SW 1271 (cell line): ENCODE results near the gene AACS.

Experiments used
- DNase-seq, 2 experiments: peaks; one replicate each; lab custom pipeline; 2025; lab: John Stamatoyannopoulos, UW

The AACS gene

DNA sequence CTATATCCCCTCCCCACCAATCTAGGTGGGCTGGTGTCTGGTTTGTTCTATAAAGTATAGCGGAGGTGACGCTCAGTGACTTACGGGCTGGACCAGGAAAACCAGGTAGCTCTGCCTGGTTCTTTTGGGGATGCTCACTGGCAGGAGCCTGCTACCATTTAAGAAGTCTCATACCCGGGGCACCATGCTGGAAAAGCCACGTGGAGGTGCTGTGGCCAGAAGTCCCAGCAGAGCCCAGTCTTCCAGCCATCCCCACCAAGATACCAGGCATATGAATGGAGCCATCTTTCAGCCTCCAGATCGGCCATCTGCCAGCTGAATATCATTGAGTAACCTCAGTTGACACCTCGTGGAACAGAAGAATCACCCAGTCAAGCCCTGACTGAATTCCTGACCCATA lies 87.2 kb downstream of the AACS start:
- no peak for DNase-seq

DNA sequence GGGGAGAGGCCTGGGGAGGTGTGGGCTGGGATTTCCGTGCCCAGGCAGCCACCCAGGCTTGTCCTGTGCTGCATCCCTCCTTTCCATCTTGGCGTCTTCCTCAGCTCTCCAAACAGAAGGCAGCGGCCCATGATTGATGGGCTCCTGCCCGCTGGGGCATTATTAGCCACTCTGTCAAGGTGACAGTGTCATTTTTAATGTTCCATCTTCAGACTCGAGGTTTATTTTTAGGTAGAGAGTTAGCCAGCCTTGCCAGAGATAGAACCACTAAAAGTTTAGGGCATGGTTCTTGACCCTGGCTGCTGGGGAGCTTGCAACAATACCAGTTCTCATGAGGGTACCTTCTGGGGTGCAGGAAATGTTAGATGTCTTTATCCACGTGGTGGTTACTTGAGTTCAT lies 90.1 kb downstream of the AACS start:
- DNase-seq: no peak

DNA sequence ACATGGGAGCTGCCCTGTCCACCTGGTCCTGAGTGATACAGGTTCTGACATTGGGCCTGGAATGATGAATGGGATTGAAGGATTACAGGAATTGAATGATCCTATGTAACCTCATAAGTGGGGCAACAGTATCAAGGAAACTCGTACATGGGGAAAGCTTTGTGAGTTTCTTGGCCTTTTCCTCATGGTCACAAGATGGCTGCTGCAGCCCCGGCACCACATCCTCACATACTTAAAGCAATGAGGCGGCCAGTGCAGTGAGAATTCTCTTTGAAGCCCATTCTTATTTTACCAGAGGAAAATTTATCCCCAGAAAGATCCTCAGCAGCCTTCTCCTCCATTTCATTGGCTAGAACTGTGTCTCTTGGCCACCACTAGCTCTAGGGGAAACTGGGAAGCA lies 91.9 kb downstream of the AACS start:
- no peak for DNase-seq

DNA sequence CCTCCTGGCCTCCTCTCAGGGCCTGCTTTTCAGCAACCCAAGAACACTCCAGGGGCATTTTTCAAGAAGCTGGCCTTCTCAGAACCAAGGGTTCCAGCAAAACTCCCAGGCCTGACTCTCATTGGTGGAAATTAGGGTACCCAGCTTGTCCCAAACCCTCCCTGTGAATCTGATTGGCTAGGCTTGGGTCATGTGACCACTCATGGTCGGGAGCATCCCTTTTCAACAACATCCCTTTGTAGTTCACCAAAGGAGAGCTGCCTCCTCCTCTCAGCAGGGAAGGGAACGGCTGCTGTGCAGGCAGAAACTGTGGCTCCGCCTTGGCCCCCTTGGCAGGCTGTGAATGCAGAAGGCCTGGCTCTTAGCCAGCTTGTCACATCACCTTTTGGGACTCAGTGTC lies 94.5 kb downstream of the AACS start:
- DNase-seq: no peak

DNA sequence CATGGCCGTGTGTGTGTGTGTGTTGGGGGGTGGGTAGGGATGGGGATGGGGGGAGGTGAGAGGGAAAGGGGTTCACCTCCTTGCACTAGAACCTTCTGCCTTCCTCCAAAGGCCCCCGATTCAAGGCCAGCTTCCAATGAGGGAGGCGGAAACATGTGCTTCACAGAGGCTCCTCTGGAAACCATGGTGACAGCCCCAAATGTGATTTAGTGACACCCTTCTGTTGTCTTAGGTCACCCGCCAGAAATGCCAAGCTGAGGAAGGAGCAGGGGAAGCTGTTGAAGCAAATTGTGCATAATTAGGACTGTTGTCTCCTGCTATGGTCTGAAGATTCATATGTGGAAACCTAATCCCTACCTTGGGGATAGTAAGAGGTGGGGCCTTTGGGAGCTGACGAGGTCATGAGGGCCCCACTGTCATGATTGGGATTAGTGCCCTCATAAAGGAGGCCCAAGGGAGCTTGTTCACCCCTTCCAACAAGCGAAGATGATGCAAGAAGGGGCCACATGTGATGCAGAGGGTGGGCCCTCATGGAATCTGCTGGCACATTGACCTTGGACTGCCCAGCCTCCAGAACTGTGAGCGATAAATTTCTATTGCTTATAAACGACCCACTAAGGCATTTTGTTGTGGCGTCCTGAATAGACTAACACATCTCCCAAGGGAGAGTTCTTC lies 95.2 kb downstream of the AACS start:
- no peak for DNase-seq

DNA sequence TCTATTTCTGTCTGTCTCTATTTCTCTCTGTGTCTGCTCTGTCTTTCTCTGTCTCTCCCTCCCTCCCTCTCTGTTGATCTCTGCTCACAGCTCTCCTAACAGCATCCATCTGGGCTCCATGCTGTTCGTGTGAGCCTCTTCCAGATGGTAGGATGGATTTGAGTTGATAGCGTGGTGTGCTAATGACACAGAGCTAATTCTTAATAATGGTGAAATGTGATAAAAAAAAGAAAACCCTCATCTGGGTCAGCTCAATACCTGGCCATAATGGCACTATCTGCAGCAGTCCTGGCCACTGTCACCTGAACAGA lies 96.4 kb downstream of the AACS start:
- DNase-seq: no peak

DNA sequence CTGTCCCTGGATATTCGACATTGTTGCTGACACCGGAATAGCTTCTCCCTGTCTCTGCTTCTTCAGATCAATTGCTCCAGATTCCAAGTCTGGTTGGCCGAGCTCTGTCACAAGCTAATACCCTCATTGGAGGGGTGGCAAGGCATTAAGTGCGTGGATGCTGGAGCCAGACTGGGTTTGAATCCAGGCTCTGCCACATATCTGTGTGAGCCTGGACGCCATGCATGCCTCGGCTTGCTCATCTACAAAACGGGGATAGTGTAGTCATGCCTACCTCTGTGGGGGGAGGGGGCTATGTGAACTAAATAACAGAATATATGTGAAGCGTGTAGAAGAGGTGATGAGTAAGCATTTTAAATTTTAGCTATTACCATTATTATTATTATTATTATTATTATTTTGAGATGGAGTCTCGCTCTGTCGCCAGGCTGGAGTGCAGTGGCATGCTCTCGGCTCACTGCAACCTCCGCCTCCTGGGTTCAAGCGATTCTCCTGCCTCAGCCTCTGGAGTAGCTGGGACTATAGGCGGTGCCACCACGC lies 97.3 kb downstream of the AACS start:
- DNase-seq: no peak

DNA sequence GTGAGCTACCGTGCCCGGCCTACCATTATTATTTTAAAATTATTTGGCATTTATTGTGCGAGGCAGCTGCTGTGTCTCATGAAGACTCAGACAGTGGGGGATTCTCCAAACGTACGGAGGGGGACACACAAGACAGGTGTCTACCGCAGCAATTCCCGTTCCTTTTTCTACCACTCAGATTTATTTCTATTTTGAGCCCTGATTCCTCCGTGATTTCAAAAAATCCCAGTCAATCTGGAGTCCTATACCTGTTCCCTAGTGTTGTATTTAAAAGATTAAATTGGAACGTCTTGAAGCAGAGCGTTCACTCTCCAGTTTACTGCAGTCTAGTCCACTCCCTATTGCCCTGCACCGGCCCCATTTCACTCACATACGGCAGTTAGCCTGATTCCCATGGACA lies 97.9 kb downstream of the AACS start:
- DNase-seq: no peak

DNA sequence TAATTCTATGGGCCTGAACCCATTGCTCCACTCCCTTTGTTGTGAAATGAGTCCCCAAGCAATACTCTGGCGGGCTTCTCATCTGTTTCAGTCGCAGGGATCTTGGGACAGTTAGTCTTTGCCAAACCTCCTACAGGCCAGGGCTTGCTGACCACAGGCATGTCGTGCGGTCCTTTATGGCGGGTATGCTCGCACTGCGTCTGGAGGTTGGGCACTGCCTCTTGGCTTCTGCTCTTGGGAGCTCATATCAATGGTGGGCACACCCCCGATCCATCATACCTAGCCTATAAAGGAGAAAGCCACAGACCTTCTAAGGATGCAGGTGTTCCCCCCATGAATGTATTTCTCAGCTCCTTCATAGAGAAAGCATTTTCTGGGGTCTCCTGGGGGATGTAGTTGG lies 99.3 kb downstream of the AACS start:
- DNase-seq: no peak

DNA sequence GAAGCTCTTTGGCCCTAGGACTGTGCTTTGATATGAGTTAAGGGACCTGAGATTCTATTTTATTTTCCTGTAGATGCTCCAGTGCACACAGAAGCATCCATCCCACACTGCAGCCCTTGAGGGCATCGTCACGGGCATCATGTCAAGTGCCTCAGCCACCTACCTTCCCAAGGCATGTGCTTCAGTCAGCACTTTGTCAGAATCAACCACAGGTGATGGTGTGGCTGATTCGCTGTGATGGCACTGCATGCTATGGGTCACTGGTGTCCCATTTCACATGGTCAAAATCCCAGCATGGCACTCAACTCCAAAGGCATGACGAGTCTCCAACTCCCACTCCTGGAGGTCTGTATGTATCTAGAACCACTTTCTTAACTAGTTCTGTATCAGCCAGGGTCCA lies 100.8 kb downstream of the AACS start:
- DNase-seq: no peak

DNA sequence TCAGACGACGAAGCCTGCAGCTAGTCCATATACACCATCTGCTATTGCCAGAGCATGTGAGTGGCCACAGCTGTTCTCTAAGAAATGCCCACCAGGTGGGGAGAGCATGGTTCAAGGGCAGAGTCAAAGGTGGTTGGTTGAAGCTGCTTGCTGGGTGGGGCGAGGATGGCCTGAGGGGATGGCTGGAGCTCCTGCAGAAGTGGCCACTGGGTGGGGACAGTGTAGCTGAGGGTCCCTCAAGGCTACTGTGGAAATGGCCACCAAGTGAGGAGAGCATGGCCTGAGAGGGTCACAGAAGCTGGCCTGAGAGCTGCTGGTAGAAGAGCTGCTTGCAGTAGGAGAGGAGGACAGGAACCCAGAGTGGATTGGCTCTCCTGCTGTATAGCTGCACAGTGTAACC lies 102.4 kb downstream of the AACS start:
- no peak for DNase-seq

DNA sequence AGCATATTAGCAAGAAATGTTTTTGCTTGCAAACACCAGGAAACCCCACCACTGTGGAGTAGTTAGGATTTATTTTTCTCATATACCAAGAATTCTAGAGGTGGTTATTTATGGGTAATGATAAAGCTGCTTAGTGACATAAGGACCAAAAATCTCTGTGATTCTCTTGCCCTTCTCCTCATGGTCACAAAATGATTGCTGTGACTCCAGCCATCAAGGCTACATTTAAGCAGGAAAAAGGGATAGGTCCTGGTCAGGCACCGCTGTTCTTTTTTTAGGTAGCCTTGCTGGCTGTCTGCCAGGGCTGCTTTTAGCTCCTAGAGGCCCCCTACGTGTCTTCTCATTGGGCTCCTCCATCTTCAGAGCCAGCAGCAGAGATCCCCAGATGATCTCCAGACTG lies 104.2 kb downstream of the AACS start:
- no peak for DNase-seq

DNA sequence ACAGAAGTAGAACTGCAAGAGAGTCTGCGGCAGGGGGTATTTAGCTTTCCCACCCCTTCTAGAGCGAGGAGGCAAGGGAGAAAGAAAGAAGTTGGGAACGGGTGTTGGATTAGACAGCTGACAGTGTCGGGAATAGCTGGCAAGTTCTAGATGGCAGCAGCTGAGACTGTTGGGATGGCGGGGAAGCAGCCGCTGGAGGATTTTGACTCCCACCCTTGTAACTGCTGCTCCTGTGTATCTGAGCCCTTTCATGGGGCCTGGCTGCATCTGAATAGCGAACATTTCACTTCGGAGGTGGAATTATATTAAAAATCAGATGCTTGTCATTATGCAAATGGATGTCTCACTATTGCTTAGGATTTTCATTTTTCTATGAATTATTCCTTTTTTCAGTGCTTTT lies 104.6 kb downstream of the AACS start:
- no peak for DNase-seq

DNA sequence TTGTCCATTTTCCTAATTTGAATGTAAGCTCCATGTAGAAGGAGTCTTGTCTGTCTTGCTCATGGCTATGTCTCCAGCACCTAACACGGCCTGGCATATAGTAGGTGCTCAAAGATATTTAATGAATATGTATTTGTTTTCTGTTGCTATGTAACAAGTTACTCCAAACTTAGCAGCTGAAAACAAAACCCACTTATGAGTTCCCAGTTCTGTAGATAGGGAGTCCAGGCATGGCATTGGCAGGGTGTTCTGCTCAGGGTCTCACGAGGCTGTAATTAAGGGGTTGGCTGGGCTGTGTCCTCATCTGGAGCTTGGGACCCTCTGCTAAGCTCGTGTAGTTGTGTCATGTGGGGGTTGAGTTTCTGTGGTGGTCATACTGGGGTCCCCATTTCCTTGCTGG lies 106.0 kb downstream of the AACS start:
- DNase-seq: no peak

DNA sequence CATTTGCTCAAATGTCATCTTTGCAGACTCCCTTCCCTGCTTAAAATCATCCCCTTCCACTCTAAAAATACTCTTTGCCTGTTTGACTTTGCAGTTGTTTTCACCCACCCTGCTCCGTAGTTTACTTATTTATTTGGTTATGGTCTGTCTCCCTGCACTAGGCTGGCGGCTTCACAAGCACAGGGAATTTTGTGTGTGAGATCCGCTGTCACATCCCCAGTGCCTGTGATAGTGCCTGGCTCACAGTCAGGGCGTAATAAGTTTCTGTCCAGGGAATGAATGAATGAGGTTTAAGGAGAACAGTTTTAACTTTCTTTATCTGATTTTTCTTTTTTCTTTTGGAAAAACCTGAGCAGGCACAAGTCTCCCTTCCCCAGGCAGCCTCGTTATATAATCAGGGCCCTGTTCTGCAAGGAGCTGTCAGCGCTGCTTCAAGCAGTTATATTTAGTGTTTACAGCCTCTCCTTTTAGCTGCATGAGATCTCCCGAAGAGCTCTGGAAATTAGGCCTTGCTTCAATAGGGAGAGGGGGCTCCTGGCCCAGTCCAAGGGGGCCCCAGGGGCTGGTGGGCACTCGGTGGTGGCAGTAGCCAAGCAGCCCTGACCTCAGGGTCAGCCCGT lies 107.1 kb downstream of the AACS start:
- no peak for DNase-seq

DNA sequence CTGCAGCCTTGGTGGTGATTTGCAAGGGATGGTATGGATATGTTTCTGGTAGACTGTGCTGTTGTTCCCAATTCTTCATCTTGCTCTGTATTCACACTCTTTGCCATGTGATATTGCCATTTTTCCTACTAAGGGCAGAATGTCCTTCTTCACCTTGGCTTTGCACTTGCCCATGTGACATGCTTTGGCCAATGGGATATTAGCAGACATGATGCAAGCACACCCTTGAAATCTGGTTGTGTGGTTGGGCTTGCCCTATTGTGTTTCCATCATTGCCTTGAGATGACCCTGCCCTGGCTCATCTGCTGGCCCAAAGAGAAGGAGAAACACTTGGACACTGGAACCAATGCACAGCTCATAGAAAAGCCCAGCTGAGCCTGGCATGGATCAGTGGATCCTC lies 110.3 kb downstream of the AACS start:
- no peak for DNase-seq

DNA sequence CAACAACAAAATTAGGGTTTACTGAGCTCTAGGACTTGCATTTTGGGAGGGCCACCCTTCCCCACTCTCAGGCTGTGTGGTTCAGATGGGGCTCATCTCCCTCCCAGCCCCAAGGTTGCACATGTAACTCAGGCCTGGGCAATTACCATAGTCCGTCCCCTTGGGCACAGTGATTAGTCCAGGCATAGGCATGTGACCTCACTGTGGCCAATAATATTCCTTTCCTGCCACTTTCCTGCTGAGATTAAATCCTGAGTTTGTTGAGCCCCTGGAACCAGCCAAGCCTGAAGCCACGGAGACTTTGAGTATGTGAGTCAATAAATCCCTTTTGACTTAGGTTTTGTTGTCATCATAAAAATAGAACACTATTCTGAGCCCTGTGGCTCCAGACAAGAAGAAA lies 113.0 kb downstream of the AACS start:
- no peak for DNase-seq

DNA sequence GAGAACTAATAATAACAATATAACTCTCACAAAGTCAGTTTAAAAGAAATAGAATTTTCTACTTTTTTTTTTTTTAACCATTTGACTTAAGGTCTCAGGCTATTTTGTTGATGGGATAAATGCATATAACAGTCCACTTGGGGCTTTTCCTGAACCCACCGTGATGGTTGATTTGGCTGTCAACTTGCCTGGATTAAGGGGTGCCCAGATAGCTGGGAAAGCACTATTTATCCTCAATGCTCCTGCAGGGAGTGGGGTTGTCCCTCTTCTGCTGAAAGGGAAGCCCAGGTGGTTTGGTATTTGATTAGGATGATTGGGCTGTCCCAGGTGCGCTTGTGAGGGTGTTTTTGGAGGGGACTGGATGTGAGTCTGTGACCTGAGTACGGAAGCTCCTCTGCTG lies 114.9 kb downstream of the AACS start:
- no peak for DNase-seq

DNA sequence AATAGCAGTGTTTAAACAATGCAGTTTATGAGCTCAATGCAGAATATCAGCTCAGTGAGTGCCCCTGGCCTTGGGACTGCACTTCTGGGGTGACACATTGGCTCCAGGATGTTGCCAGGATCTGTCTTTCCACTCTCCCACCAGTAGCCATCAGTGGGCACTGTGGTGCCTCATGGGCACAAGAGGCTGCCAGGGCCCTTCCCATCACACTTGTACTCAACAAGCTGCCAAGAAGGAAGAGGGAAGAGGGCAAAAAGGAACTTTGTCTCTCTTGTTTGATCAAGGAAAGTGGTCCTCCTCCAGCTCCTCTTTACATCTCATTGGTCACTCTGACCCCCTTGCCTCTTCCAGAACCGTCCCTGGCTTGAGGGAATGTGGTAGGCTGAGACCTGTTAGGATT lies 115.9 kb downstream of the AACS start:
- no peak for DNase-seq

DNA sequence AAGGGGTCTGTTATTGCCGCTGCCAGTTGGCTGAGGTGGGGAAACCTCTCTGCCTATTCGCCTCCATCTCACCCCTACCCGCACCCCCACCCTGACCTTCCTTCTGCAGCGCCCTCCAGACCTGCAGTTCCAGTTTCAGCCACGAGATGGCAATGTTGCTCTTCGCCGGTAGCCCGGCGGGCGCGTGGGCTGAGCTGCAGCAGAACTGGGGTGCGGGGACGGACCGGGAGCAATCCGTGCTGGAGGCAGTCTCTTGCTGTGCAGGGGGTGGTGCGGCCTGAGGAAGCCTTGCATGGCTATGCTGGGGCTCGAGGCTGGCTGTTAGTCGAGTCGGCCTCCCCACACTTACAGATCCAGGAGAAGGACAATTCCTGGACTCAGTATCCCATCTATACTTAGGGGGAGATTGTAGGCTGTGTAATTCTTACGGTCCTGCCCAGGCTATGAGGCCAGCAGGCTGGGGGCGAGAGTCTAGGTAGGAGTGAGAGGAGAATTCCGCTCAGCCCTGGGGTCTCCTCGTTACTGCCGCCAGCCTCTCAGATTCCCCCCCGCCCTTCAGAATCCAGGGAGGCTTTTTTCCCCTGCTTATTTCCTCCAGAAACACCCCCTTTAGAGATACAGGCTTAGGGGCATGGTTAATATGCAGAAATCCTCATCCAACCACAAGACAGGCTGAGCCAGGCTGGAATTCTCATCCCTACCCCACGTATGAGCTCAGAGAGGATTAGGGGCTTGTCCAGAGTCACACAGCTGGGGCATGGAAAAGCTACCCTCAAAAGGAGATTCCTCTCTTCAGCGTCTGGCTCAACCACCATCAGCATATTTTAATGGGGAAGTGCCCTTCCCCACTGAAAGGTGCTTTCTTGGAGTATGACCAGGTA lies 118.2 kb downstream of the AACS start:
- DNase-seq: peak; percentile 37 to 53

DNA sequence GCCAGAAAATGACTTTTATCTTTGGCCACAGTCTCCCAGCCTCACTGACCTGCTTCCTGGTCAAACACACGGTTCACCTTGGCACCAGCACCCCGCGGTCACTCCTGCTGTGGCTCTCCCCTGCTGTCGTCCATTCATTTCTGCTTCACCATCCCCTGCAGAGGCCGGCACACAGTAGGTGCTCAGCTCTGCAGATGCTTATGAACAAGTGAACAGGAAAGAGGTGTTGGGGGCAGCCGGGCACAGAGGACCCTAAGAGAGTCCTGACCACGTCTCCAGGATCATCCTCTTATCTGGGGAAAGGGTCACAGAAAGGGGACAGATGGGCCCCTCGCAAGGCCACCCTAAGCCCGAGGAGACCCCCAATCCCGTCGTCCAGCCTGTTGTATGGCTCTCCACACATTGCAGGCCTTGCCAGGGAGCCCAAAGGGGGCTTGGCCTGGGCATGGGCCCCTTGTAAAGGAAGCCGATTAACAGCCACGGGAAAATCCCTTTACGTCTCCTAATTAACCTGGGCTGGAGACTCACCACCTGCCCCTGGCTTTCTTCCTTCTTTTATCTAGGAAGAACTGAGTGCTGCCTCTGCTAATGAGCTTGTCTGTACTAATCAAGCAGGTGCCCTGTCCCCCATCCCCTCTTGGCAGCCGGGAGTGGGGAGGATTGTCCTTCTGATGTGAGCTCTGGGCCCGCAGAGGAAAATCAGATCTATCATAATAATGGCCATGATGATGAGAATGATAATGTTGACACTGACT lies 119.2 kb downstream of the AACS start:
- DNase-seq: no peak

DNA sequence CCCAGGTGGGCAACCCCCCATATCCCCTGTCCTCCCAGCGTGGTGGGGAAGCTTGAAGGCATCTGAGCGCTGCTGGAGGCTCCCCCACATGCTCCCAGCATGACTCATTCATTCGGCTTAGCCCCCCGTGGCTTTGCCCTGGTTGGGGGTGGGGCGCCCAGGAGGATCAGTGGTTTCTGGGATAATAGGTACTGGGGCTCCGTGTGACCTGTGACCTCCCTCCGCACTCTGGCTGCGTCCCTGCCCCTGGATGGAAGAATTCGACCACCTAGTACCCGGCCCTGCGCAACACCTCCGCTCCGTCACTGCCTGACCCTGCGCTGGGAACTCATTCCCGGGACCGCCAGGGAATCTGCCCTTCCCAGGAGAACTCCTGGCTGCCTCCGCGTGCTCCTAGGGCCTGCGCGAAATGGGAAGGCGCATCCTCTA lies 120.1 kb downstream of the AACS start:
- no peak for DNase-seq
